ENCODE measurements around the gene LEFTY1. TPM values are rescaled to one million over a fixed set of nuclear protein-coding genes. Genes with fewer than 3 reads are reported as not detected.
"Not testable (repeated sequence)": the region's sequence is repeated elsewhere in the genome, so short reads cannot be mapped to it uniquely, and the experiment has no call there.

LEFTY1 gene
- total RNA-seq, 1 donor from 2014 or later, result not detected

DNA sequence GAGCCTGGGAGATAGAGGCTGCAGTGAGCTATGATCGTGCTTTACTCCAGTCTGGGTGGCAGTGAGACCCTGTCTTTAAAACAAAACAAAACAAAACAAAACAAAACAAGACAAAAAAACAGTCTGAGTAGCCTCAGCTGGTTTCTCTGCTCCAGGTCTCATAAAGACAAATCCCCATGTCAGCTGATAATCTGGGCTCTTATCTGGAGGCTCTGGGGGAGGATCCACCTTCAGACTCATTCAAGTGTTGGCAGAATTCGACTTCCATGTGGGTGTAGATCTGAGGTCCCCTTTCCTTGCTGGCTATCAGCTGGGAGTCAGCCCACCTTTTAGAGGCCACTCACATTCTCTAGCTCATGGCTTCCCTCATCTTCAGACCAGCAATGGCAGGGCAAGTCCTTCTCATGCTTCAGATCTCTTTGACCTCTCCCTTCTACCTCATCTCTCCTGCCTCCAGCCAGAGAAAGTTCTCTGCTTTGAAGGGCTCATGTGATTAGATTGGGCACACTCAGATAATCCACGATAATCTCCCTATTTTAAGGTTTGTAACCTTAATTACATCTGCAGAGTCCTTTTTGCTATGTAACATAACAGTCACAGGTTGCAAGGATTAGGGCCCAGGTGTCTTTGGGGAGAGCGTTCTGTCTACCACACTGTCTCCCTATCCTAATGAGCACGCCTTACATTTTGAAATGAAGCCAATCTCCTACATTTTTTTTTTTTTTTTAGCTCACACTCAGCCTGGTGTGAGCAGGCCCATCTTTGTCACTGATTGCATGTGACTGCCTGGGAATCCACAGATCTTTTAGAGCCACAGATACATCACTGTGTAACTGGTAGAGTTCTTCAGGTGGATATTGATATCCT is 42.6 kb upstream of the LEFTY1 start:
- no peaks in the 10 kb centered on the region for H3K27me3 ChIP-seq (ENCODE audit: control insufficient read depth, insufficient read depth, low read length)
- no peaks in the 10 kb centered on the region for H3K36me3 ChIP-seq (ENCODE audit: control insufficient read depth, insufficient read depth, low read length)
- no peak for DNase-seq (ENCODE audit: low read depth)
- no peak overlapping the region for H3K4me3 ChIP-seq (ENCODE audit: low read depth, low read length)
- no peak for FAIRE-seq
- TF ChIP-seq, protein P1, sequence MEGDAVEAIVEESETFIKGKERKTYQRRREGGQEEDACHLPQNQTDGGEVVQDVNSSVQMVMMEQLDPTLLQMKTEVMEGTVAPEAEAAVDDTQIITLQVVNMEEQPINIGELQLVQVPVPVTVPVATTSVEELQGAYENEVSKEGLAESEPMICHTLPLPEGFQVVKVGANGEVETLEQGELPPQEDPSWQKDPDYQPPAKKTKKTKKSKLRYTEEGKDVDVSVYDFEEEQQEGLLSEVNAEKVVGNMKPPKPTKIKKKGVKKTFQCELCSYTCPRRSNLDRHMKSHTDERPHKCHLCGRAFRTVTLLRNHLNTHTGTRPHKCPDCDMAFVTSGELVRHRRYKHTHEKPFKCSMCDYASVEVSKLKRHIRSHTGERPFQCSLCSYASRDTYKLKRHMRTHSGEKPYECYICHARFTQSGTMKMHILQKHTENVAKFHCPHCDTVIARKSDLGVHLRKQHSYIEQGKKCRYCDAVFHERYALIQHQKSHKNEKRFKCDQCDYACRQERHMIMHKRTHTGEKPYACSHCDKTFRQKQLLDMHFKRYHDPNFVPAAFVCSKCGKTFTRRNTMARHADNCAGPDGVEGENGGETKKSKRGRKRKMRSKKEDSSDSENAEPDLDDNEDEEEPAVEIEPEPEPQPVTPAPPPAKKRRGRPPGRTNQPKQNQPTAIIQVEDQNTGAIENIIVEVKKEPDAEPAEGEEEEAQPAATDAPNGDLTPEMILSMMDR (IDR thresholded peaks at IDR 0.05; ENCODE audit: insufficient read depth, low read length, severe bottlenecking), result no peak

DNA sequence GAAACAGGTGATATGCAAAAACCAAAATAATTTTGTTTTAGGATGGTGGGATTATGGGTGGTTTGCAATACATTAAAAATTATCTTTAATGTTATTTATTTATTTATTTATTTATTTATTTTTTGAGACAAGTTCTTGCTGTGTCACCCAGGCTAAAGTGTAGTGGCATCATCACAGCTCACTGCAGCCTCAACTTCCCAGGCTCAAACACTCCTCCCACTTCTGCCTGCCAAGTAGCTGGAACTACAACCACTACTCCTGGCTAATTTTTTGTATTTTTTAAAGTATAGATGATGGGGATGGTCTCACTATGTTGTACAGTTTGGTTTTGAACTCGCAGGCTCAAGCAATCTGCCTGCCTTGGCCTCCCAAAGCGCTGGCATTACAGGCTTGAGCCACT is 41.6 kb upstream of the LEFTY1 start:
- no peak overlapping the region for H3K4me3 ChIP-seq (ENCODE audit: low read depth, low read length)
- TF ChIP-seq, protein P1 (IDR thresholded peaks at IDR 0.05; ENCODE audit: insufficient read depth, low read length, severe bottlenecking), result no peak
- no peaks in the 10 kb centered on the region for H3K36me3 ChIP-seq (ENCODE audit: control insufficient read depth, insufficient read depth, low read length)
- no peak for DNase-seq (ENCODE audit: low read depth)
- no peak for FAIRE-seq
- H3K27me3 ChIP-seq (ENCODE audit: control insufficient read depth, insufficient read depth, low read length), result no peaks in the 10 kb centered on the region

DNA sequence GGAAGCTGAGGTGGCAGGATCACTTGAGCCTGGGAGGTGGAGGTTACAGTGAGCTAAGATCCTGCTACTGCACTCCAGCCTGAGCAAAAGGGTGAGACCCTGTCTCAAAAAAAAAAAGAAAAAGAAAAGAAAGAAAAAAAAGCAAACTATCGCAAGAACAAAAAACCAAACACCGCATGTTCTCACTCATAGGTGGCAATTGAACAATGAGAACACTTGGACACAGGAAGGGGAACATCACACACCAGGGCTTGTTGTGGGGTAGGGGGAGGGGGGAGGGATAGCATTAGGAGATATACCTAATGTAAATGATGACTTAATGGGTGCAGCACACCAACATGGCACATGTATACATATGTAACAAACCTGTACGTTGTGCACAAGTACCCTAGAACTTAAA is 40.5 kb upstream of the LEFTY1 start:
- H3K4me3 ChIP-seq (ENCODE audit: low read depth, low read length); H3K27me3 ChIP-seq (ENCODE audit: control insufficient read depth, insufficient read depth, low read length); FAIRE-seq; DNase-seq (ENCODE audit: low read depth); H3K36me3 ChIP-seq (ENCODE audit: control insufficient read depth, insufficient read depth, low read length): not testable (repeated sequence)

DNA sequence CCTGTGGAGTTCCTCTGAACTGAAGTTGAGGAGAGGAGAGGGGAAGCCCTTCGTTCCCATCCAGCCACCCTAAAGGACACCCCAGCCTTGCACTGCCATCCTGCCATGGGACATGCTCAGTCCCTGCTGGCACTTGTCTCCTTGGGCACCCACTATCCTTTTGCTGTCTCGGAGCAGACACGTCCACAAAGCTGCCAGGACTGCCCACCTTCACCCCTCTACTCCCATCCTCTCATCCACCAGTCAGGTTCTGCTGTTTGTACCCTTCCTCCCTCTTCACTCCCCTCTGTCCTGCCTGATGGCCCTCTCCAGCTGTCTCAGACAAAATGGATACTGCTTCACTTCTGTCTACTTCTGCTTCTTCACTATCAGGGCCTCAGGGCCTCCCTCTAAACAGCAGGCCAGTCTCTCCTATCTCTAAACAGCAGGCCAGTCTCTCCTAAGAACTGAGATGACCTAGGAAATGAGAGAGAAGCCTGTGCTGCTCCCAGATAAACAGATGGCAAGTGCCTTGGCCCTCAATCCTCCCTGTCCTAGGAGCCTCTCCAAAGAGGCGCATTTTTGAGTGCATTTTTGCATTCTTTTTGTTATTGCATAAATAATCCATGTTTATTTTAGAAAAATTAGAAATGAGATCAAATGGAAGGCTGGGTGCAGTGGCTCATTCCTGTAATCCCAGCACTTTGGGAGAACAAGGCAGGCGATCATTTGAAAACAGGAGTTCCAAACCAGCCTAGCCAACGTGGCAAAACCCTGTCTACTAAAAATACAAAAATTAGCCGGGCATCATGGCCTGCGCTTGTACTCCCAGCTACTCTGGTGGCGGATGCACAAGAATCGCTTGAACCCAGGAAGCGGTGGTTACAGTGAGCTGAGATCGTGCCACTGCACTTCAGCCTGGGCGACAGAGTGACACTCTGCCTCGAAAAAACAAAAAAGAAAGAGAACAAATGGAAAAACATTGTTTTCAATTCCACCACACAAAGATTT is 39.5 kb upstream of the LEFTY1 start:
- TF ChIP-seq, protein P1 (IDR thresholded peaks at IDR 0.05; ENCODE audit: insufficient read depth, low read length, severe bottlenecking), result no peak
- DNase-seq (ENCODE audit: low read depth) (no peak), FAIRE-seq (no peak)
- H3K36me3 ChIP-seq (ENCODE audit: control insufficient read depth, insufficient read depth, low read length), result no peaks in the 10 kb centered on the region
- no peak overlapping the region for H3K4me3 ChIP-seq (ENCODE audit: low read depth, low read length)
- no peaks in the 10 kb centered on the region for H3K27me3 ChIP-seq (ENCODE audit: control insufficient read depth, insufficient read depth, low read length)

DNA sequence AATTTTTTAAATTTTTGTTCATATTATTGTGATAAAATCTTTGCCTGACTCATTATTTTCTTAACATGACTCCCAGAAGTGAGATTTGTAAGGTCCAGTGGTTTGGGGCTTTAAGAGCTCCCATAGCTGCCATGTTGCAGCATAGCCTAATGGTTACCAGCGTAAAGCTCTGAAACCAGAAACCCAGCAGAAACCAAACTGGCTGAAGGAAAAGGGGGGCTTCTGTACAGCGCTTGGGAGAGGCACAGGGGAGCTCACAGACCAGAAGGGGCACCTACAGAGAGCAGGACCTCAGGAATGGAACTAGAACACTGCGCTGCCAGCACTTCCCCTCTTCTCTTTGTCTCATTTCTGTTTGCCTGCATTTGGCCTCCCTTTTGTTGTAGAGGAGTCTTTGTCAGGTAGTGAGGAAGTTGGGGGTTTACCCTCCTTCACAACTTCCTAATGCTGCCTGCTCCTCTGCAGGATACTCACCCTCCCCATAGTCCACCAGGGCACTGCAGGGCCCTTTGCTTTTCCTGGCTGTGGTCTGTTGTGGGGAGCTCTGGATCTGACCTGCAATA is 37.7 kb upstream of the LEFTY1 start:
- DNase-seq (ENCODE audit: low read depth) (no peak), FAIRE-seq (no peak)
- Histone ChIP-seq H3K4me3 (ENCODE audit: low read depth, low read length) (no peak overlapping the region), H3K27me3 (ENCODE audit: control insufficient read depth, insufficient read depth, low read length) (no peaks in the 10 kb centered on the region), H3K36me3 (ENCODE audit: control insufficient read depth, insufficient read depth, low read length) (peaks cover 5% of the 10 kb centered on the region)
- TF ChIP-seq, protein P1 (IDR thresholded peaks at IDR 0.05; ENCODE audit: insufficient read depth, low read length, severe bottlenecking), result no peak
